Muscle of arm (tissue), 12 donors: ENCODE measurements around the gene LBX1. TPM values are rescaled to one million over a fixed set of nuclear protein-coding genes. Genes with fewer than 3 reads are reported as not detected.
"Not testable (repeated sequence)": the region's sequence is repeated elsewhere in the genome, so short reads cannot be mapped to it uniquely, and the experiment has no call there.

Experiments used
- DNase-seq: peaks from one replicate; pipeline ENCODE4 v3.0.0-alpha.2; 2013
- polyA plus RNA-seq, 12 donors: library from polyadenylated mRNA; unstranded; fragments of 120-200 nt; gene quantifications; one replicate each; pipeline ENCODE4 v1.2.1, GENCODE V29; 2013; ENCODE audit not compliant: insufficient read length in 12 of 12

The LBX1 gene
- polyA plus RNA-seq, 12 donors = 2.5 to 11.3 (median 7.0) TPM; not detected in 1

DNA sequence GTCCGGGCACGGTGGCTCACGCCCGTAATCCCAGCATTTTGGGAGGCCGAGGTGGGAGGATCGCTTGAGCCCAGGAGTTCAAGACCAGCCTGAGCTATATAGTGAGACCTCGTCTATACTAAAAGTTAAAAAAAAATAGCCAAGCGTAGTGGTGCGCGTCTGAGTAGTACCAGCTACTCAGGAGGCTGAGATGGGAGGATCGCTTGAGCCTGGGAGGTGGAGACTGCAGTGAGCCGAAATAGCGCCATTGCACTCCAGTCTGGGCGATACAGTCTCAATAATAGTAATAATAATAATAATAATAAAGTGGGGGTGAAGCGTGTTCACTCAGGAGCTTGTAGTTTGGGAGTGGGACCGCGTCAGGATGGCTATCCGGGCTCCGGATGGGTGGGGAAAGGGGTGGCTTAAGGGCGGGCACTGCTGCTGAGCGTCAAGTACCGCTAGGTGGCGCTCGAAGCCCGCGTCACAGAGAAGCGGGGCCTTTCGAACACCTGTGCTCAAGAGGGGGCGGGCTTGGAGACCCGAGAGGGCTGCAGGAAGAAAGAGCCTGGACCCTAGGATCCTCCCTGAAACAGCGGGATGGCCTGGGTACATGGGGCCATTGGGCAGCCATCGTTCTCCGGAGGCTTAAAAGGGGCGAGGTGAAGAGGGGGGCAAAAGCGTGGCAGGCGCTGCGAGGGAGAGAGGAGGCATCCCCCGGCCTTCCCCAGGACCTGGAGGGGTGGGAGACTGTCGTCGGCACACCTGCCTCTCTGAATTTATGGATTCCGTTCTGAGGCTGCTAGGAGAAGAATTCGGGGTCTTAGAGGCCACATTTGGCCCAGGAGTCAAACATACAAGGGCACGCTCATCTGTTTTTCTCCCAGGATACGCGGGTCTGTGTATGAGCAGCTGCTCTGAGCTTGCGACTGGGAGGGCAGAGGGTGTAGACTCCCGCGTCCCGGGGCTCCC lies 14.5 kb downstream of the LBX1 start:
- DNase-seq = peak; percentile 73

DNA sequence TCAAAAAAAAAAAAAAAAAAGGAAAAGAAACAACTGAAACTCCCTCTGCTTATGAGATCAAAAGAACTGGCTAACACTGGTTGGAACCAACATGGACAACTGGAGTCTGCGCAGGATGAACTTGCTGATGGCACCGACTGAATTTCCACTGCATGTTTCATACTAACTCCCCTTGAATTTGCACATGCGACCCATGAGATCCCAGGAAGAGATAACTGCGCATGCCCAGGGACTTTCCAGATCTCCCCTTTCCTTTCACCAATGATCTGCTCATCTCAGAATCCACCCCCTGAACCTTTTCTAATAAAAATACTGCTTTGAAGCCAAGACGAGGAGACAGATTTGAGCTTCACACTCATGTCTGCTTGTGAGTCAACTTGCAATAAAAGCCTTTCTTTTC lies 20.7 kb downstream of the LBX1 start:
- no peak for DNase-seq

DNA sequence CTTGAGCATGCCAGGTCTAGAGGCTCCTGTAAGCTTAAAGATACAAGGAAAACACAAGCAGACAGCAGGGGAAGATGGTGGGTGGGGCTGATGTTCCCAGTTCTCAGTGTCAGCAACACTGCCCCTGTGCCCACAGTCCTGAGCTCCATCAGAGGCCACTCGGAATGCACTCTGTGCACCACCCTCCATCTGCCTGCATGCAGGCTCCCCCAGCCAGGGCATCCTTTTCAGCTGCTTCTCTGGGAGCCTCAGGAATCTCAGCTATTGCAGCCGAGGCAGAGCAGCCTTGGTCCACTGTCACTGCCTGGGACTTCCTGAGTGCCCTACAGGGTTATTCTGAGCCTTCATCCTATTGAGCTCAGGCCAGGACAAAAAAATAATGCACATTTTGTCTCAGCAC lies 22.2 kb downstream of the LBX1 start:
- DNase-seq = no peak

DNA sequence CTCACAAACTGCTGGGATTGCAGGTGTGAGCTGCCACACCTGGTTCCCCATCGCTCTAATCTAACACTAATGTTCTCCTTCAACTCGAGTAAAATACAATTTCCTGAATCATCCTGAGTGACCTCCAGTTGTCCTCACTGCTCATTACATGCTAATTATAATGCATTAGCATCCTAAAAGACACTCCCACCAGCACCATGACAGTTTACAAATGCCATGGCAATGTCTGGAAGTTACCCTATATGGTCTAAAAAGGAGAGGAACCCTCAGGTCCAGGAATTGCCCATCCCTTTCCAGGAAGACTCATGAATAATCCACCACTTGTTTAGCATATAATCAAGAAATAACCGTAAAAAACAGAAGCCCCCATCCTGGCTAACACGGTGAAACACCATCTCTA lies 26.6 kb downstream of the LBX1 start:
- not testable (repeated sequence) for DNase-seq

DNA sequence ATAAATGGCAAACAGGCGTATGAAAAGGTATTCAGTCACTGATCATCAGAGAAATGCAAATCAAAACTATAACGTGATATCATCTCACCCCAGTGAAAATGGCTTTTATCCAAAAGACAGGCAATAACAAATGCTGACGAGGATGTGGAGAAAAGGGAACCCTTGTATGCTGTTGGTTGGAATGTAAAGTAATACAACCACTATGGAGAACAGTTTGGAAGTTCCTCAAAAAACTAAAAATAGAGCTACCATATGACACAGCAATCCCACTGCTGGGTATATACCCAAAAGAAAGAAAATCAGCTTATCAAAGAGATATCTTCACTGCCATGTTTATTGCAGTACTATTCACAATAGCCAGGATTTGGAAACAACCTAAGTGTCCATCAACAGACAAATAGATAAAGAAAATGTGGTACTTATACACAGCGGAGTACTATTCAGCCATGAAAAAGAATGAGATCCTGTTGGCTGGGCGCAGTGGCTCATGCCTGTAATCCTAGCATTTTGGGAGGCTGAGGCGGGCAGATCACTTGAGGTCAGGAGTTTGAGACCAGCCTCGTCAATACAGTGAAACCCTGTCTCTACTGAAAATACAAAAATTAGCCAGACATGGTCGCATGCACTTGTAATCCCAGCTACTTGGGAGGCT lies 30.8 kb downstream of the LBX1 start:
- not testable (repeated sequence) for DNase-seq

- DNase-seq = no peak
These were observed 33.3 kb downstream of the LBX1 start for GRCh38 chr10:101195921-101196320.

GRCh38 chr10:101189461-101190401 lies 39.5 kb downstream of the LBX1 start:
- no peak for DNase-seq

GRCh38 chr10:101188942-101189341 lies 40.3 kb downstream of the LBX1 start:
- DNase-seq = no peak

DNA sequence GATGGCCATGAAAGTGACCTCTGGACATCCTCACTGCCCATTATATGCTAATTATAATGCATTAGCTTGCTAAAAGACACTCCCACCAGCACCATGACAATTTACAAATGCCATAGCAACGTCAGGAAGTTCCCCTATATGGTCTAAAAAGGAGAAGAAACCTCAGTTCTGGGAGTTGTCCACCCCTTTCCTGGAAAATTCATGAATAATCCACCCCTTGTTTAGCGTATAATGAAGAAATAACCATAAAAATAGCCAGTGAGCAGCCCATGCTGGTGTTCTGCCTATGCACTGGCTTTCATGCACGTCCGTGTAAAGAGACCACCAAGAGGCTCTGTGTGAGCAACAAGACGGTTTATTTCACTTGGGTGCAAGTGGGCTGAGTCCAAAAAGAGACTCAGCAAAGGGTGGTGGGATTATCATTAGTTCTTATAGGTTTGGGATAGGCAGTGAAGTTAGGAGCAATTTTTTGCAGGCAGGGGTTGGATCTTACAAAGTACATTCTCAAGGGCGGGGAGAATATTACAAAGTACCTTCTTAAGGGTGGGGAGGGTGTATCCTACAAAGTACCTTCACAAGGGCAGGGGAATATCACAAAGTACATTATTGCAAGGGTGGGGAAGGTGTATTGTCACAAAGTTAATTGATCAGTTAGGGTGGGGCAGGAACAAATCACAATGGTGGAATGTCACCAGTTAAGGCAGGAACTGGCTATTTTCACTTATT lies 45.6 kb downstream of the LBX1 start:
- no peak for DNase-seq

DNA sequence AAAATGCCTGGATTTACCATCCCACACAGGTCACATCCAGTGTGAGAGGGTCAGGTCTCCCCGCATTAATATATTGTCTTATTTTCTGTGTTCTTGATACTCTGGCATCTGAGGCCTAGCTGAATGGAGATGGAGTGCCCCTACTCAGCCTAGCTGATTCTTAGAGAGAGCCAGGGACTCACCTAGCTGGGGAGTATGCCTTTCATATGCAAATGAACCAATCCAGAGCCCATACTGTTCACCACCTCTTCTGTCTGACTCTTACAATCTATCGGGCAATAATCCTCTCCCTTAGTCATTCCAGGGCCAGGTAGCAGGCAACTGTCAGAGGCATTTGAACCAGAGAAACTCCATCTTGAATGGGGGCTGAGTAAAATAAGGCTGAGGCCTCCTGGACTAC lies 46.3 kb downstream of the LBX1 start:
- DNase-seq = no peak

Other genes starting within 250 kb of the LBX1 start
- gene MRPL43, start 242.0 kb downstream of the LBX1 start, polyA plus RNA-seq = 10 to 100 TPM in 11 of 12 donors, not detected in 1; 51.2 to 82.6 (median 60.8) TPM
- 10 to 100 TPM in 5 of 12 donors, 1 to 10 TPM in 6, not detected in 1; 5.7 to 11.2 (median 9.7) TPM for gene TWNK, start 241.9 kb downstream of the LBX1 start, polyA plus RNA-seq
- 10 to 100 TPM in 11 of 12 donors, not detected in 1; 39.6 to 66.4 (median 47.8) TPM for gene LZTS2, start 229.7 kb downstream of the LBX1 start, polyA plus RNA-seq
- 1 to 10 TPM in 6 of 12 donors, under 1 TPM in 4, not detected in 2; 0.34 to 2.5 (median 1.5) TPM for gene PDZD7, start 198.3 kb downstream of the LBX1 start, polyA plus RNA-seq
- 10 to 100 TPM in 11 of 12 donors, not detected in 1; 17.8 to 63.0 (median 21.3) TPM for gene SFXN3, start 198.2 kb downstream of the LBX1 start, polyA plus RNA-seq
- 10 to 100 TPM in 11 of 12 donors, not detected in 1; 22.4 to 44.3 (median 30.7) TPM for gene KAZALD1, start 167.5 kb downstream of the LBX1 start, polyA plus RNA-seq
- gene TLX1, start 98.2 kb downstream of the LBX1 start, polyA plus RNA-seq = not detected
- 10 to 100 TPM in 11 of 12 donors, not detected in 1; 18.7 to 39.8 (median 29.1) TPM for gene BTRC, start 124.7 kb upstream of the LBX1 start, polyA plus RNA-seq